SK-N-MC (cell line): Measurements from ENCODE around the gene ABR.

Experiments used
- EZH2 ChIP-seq: fragments of 200-600 bp; sonication (generic); IDR thresholded peaks from one replicate; pipeline ENCODE4 v1.6.1; 2017; ENCODE audit warnings: antibody characterized with exemption
- FOXP2 ChIP-seq: optimal IDR thresholded peaks from 2 replicates; pipeline ENCODE3; 2011; ENCODE audit warnings: mild to moderate bottlenecking, moderate library complexity; ENCODE audit not compliant: insufficient read depth; ENCODE audit errors: extremely low read length, control extremely low read depth
- POLR2AphosphoS5 ChIP-seq: IDR thresholded peaks from 2 replicates; pipeline ENCODE4 v1.6.1; 2012; ENCODE audit warnings: mild to moderate bottlenecking, low read depth, low read length, borderline replicate concordance

DNA sequence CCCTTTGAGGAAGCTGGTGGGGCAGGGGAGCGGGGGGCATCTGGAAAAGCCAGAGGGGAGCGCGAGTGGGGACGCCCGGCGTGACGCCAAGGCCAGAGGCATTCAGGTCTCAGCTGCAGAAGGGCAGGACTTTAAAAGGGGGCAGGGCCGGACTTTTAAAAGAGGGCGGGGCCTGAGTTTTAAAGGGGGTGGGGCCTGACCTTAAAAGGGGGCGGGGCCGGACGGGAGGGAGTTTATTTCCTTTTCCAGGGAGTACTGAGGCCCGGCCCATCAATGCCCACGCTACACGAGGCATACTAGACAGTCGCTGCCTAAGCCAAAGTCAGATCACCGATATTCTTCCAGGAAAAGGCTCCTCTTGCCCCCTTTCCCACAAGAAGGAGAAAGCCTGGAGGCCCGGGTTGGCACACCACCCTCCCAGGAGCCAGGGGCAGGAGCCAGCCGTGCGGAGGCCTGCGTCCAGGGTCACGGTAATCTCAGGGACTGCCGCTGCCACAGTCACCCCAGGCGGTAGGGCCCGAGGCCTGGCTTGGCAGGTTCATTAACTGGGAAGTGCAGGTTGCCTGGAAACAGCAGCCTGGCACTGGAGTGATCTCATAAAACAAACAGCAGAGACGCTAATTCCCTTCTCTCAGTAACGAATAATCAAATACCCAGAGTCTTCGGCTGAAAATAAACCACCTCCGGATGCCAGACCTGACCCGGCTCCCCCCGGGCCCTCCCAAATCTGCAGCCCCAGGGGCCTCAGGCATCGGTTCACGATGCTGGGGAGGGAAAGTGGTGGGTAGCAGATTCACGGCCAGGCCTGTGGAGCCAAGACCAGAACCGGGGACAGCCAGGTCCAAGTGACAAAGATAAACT is 92.2 kb downstream of the ABR start:
- TF ChIP-seq EZH2: no peak
- TF ChIP-seq POLR2AphosphoS5: no peak
- TF ChIP-seq FOXP2: no peak
